AG04449 (cell line): Measurements from ENCODE around the gene MAP1LC3A.
A peak's percentile ranks its signal among the peaks of the same experiment; 100 is the strongest.

Experiments
- CTCF ChIA-PET: fragments of 350-600 bp; formaldehyde crosslinking; extraction: SDS; loops from one replicate; lab custom pipeline; 2021; ENCODE audit warnings: antibody characterized with exemption; lab: Yijun Ruan, JAX
- POLR2A ChIA-PET: fragments of 400-600, 350-600 bp; formaldehyde crosslinking; extraction: SDS; loops from one replicate; lab custom pipeline; 2020; ENCODE audit warnings: antibody characterized with exemption, inconsistent platforms; lab: Yijun Ruan, JAX
- DNase-seq: peaks from one replicate; pipeline ENCODE4 v3.0.0-alpha.2; 2010; ENCODE audit warnings: low read depth, low spot score
- H3K4me3 ChIP-seq: 2 replicates; pipeline ENCODE4 v1.5.1; 2011; ENCODE audit warnings: low read depth, mild to moderate bottlenecking, control low read depth, low read length
- CTCF ChIP-seq: IDR thresholded peaks from one replicate; pipeline ENCODE4 v1.5.1; 2011; ENCODE audit warnings: mild to moderate bottlenecking, moderate library complexity, low read length, control low read depth, inconsistent platforms; ENCODE audit not compliant: insufficient read depth; ENCODE audit errors: missing control alignments

MAP1LC3A gene

DNA sequence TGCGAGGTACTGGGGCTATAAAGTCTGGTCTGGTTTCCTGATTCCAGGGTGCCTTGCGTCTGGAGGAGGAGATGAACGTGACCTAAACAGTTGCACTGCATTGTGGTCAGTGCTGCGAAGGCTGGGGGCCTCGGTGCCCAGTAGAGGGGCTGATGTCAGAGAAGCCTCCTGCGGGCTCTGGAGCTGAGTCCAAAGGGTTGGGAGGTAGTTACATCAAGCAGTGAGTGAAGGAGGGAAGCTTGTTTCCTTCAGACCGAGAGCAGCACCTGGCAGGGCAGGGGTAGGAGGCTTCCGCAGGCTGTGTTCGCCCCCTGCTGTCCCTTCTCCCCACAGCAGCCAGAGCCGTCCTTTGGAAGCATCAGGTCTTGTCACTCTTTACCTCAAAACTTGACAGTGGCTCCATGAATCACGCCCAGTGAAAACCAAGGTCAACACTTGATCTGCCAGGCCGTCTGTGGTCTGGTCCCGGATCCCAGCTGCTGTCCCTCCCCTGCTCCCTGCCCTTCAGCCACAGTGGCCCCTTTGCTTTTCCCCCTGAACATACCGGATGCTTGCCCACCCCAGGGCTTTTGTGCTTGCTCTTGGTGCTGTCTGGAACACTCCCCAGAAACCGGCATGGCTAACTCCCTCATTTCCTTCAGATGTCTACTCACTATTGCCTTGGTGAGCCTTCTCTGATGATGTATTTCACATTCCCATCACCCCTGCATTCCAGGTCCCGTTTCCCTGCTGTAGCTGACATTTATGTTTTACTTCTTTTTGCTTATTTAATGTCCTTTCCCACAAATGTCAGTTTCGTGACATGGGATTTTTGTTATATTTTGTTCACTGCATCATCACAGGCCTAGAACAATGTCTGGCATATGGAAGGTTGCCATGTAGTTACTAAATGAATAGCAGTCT lies 35.3 kb upstream of the MAP1LC3A start:
- CTCF ChIA-PET, result interaction anchor here (0.5 to 10.3 kb wide), 14 partner anchors 11 to 333 kb away, joined by 3 to 99 read pairs (median 3); no protein-coding TSS in a partner anchor
- peak; percentile 29 for DNase-seq

DNA sequence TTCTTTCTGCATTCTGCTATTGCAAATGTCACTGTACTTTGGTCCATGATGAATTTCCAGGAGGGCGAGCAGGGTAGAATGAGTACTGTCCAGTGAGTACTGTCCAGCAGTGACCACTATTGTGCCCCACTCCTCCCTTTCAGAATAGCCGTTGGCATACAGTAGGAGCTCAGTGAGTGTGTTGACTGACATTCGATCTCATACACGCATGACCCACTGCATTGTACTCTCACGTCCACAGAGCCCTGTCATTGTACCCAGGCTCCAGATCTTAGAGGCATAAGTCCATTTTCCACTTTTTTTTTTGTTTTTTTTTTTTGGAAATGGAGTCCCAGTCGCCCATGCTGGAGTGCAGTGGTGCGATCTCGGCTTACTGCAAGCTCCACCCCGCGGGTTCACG lies 34.1 kb upstream of the MAP1LC3A start:
- DNase-seq, result no peak
- H3K4me3 ChIP-seq, result no peak overlapping the region
- ChIA-PET CTCF (interaction anchor here (0.9 to 10.3 kb wide), 5 partner anchors 12 to 334 kb away, joined by 3 to 99 read pairs (median 3); no protein-coding TSS in a partner anchor), POLR2A (no interaction called here)
- no peak for TF ChIP-seq CTCF

More for the DNA sequence above, 35.3 kb upstream of the MAP1LC3A start:
- TF ChIP-seq CTCF, result peak; percentile 65
- POLR2A ChIA-PET, result no interaction called here
- no peak overlapping the region for H3K4me3 ChIP-seq

DNA sequence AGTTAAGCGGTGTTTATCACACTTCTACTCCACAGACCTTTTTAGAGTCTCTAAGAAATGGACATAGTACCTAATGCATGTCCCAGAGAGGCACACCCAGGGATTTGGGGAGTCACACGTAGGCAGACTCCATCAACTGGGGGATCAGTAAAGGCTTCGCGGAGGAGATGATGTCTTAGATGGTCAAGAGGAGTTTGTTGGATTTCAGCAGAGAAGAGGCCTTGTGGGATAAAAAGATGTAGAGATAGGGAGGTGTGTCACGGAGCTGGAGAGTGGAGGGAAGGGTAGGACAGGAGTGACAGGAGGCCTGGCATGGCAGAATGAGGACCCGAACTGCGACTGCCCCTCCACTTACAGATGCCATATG lies 33.2 kb upstream of the MAP1LC3A start:
- DNase-seq, result no peak
- POLR2A ChIA-PET, result interaction anchor here (1.3 to 1.5 kb wide), 2 partner anchors 17 to 213 kb away, joined by 3 to 4 read pairs; no protein-coding TSS in a partner anchor

GRCh38 chr20:34525709-34526416 lies 32.7 kb upstream of the MAP1LC3A start:
- CTCF ChIA-PET, result interaction anchor here (0.7 to 10.3 kb wide), 7 partner anchors 9 to 213 kb away, joined by 3 to 99 read pairs (median 4); partner anchors contain the start of gene DYNLRB1
- H3K4me3 ChIP-seq, result no peak overlapping the region
- no peak for TF ChIP-seq CTCF
- DNase-seq, result peak; percentile 98
- POLR2A ChIA-PET, result interaction anchor here (0.7 to 1.5 kb wide), 3 partner anchors 10 to 213 kb away, joined by 3 to 4 read pairs (median 3); partner anchors contain the start of gene DYNLRB1

More for the DNA sequence above, 33.2 kb upstream of the MAP1LC3A start:
- TF ChIP-seq CTCF, result no peak
- H3K4me3 ChIP-seq, result no peak overlapping the region
- CTCF ChIA-PET, result interaction anchor here (0.7 to 10.3 kb wide), 7 partner anchors 8 to 335 kb away, joined by 3 to 99 read pairs (median 4); partner anchors contain the start of gene DYNLRB1

DNA sequence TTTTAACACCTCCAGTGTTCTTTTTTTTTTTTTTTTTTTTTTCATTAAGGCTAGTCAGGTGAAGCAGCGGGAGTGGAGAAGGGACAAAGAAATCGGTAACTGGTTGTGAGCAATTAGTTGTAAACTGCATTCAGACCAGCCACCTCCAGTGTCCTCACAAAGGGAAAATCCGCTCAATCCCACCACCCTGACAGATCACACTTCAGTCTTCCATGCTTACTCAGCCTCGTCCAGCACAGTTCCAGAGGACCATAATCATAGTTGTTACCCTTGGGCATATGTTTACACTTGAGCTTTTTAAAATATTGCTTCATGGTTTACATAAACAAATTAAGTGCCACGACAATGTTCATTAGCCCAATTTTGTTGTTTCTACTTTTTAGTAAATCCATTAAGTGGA lies 32.1 kb upstream of the MAP1LC3A start:
- POLR2A ChIA-PET, result interaction anchor here (1.5 kb wide), 1 partner anchor 16 kb away, joined by 3 read pairs; no protein-coding TSS in a partner anchor
- no peak for TF ChIP-seq CTCF
- DNase-seq, result no peak
- CTCF ChIA-PET, result interaction anchor here (0.8 to 10.3 kb wide), 5 partner anchors 10 to 213 kb away, joined by 3 to 99 read pairs (median 4); no protein-coding TSS in a partner anchor
- no peak overlapping the region for H3K4me3 ChIP-seq
